Type B pancreatic cell (in vitro differentiated cells): Measurements from ENCODE around the gene PPP1R1C. TPM values are rescaled to one million over a fixed set of nuclear protein-coding genes. Genes with fewer than 3 reads are reported as not detected.

Source experiments
- DNase-seq: peaks from one replicate; pipeline ENCODE4 v3.0.0; 2021; ENCODE audit warnings: mixed read lengths; ENCODE audit not compliant: unreplicated experiment; ENCODE audit errors: extremely low spot score
- H3K27ac Mint-ChIP-seq: 2 replicates; pipeline ENCODE4 v1.8.0; 2021; ENCODE audit warnings: mild to moderate bottlenecking, mixed read lengths
- H3K27me3 Mint-ChIP-seq: 2 replicates; pipeline ENCODE4 v1.8.0; 2021; ENCODE audit warnings: mixed read lengths
- H3K36me3 Mint-ChIP-seq: 2 replicates; pipeline ENCODE4 v1.8.0; 2021; ENCODE audit warnings: mixed read lengths
- H3K4me1 Mint-ChIP-seq: one replicate; pipeline ENCODE4 v1.8.0; 2021; ENCODE audit warnings: mixed read lengths; ENCODE audit not compliant: unreplicated experiment
- H3K4me3 Mint-ChIP-seq: 2 replicates; pipeline ENCODE4 v1.8.0; 2021; ENCODE audit warnings: mild to moderate bottlenecking, mixed read lengths
- H3K9me3 Mint-ChIP-seq: 2 replicates; pipeline ENCODE4 v1.8.0; 2021; ENCODE audit warnings: mixed read lengths
- CTCF ChIP-seq: fragments of 200-600 bp; sonication (generic); conservative IDR thresholded peaks from 2 replicates; pipeline ENCODE4 v1.5.0; 2021; ENCODE audit warnings: antibody characterized with exemption, mild to moderate bottlenecking
- total RNA-seq: library from RNA; stranded (reverse); gene quantifications from 2 replicates; pipeline ENCODE4 v1.2.1, GENCODE V29; 2021; ENCODE audit warnings: low replicate concordance

The PPP1R1C gene
- total RNA-seq, 1 donor from 2014 or later = 1.4 TPM

- no peaks in the 10 kb centered on the region for H3K36me3 Mint-ChIP-seq
- H3K4me1 Mint-ChIP-seq = peaks cover 6% of the 10 kb centered on the region
- DNase-seq = no peak
- TF ChIP-seq CTCF = no peak
- no peaks in the 10 kb centered on the region for H3K9me3 Mint-ChIP-seq
- H3K27ac Mint-ChIP-seq = no peak overlapping the region
- no peaks in the 10 kb centered on the region for H3K27me3 Mint-ChIP-seq
- no peak overlapping the region for H3K4me3 Mint-ChIP-seq
Observed at GRCh38 chr2:182061739-182062138, 76.1 kb downstream of the PPP1R1C start.

GRCh38 chr2:182062329-182062972, 76.8 kb downstream of the PPP1R1C start:
- Mint-ChIP-seq H3K4me1 (peaks cover 3% of the 10 kb centered on the region), H3K9me3 (no peaks in the 10 kb centered on the region), H3K27me3 (no peaks in the 10 kb centered on the region), H3K27ac (no peak overlapping the region), H3K36me3 (no peaks in the 10 kb centered on the region), H3K4me3 (no peak overlapping the region)
- no peak for DNase-seq
- TF ChIP-seq CTCF = no peak

- Mint-ChIP-seq H3K4me1 (peaks cover 19% of the 10 kb centered on the region), H3K36me3 (no peaks in the 10 kb centered on the region), H3K9me3 (no peaks in the 10 kb centered on the region), H3K27me3 (no peaks in the 10 kb centered on the region), H3K27ac (no peak overlapping the region), H3K4me3 (no peak overlapping the region)
- TF ChIP-seq CTCF = no peak
- no peak for DNase-seq
Observed at GRCh38 chr2:182064019-182064778, 78.5 kb downstream of the PPP1R1C start.

GRCh38 chr2:182066400-182067087, 80.9 kb downstream of the PPP1R1C start:
- no peak for DNase-seq
- Mint-ChIP-seq H3K27ac (no peak overlapping the region), H3K9me3 (no peaks in the 10 kb centered on the region), H3K36me3 (no peaks in the 10 kb centered on the region), H3K4me1 (peaks cover 21% of the 10 kb centered on the region), H3K27me3 (no peaks in the 10 kb centered on the region), H3K4me3 (no peak overlapping the region)
- TF ChIP-seq CTCF = no peak

- no peak overlapping the region for H3K27ac Mint-ChIP-seq
- no peaks in the 10 kb centered on the region for H3K27me3 Mint-ChIP-seq
- no peaks in the 10 kb centered on the region for H3K9me3 Mint-ChIP-seq
- no peak overlapping the region for H3K4me3 Mint-ChIP-seq
- H3K36me3 Mint-ChIP-seq = no peaks in the 10 kb centered on the region
- no peak for DNase-seq
- TF ChIP-seq CTCF = no peak
- peaks cover 21% of the 10 kb centered on the region for H3K4me1 Mint-ChIP-seq
Observed at GRCh38 chr2:182067393-182067792, 81.7 kb downstream of the PPP1R1C start.
